EH (cell line): Measurements from ENCODE around the gene SIL1.
"Not testable (repeated sequence)": the region's sequence is repeated elsewhere in the genome, so short reads cannot be mapped to it uniquely, and the experiment has no call there.

Source experiments
- DNase-seq: peaks from one replicate; pipeline ENCODE4 v3.0.0-alpha.2; 2015; ENCODE audit warnings: low read depth

Gene SIL1

GRCh38 chr5:139138809-139139208, 59.4 kb downstream of the SIL1 start:
- DNase-seq = peak; percentile 55

- no peak for DNase-seq
Observed at GRCh38 chr5:139138109-139138508, 60.1 kb downstream of the SIL1 start.

- peak; percentile 31 for DNase-seq
Observed at GRCh38 chr5:139137697-139138096, 60.5 kb downstream of the SIL1 start.

DNA sequence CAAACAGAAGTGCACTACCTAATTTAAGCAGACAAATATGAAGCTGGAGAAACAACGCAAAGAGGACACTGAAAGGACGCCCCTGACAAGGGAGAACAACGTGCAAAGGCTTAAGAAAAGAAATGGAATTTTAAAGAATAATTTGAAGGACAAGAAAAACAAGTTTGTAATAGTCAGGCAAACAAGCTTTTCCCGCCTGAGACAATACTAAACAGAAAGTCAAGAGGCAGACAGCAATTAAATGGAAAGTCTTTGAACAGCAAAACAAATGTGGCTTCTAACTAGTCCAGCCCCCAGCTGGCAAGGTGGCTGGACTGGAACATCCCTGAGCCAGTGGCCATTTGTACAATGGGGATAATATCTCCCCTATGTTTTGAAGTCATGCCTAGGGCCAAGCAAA, 63.3 kb downstream of the SIL1 start:
- no peak for DNase-seq

- DNase-seq = no peak
Observed at GRCh38 chr5:139133282-139133681, 64.9 kb downstream of the SIL1 start.

GRCh38 chr5:139132515-139132914, 65.7 kb downstream of the SIL1 start:
- no peak for DNase-seq

DNA sequence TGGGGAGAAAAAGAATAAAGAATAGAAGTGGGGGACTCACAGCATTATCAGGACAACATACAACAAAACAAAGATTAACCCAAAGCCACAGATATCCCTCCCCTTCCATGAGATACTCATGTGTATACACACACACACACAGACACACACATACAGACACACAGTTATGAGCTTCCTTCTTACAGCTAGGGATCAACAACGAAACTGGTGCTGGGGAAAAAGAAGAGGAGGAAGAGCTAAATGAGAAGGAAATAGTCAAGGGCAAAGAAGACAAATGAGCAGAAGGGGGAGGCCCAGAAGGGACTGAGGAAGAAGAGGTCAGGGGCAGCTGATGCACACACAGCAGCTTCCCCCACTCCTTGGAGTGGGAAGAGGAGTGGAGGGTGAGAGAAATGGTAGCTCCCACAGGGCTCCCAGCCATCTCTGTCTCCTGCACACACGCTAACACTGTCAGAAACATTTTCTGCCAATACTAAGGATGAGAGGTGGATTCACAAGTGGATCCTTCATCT, 66.2 kb downstream of the SIL1 start:
- DNase-seq = no peak

DNA sequence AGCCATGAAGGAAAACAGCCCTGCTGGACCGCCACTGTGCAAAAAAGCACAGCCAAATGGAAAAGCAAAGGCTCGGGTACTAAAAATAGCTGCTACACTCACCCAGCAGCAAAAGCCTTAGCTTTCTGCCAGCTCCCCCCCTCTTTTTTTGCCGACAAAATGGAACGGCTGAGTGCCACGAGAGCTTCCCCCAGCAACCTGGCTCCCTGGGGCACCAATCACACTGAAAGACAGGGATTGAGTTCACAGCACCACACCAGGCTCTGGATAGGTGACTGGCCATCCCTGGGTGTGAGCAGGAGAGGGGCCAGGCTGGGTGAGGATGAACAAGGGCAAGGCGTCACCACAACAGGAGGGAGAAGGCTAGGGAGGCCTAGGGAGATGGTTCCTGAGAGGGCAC, 66.7 kb downstream of the SIL1 start:
- DNase-seq = peak; percentile 70

DNA sequence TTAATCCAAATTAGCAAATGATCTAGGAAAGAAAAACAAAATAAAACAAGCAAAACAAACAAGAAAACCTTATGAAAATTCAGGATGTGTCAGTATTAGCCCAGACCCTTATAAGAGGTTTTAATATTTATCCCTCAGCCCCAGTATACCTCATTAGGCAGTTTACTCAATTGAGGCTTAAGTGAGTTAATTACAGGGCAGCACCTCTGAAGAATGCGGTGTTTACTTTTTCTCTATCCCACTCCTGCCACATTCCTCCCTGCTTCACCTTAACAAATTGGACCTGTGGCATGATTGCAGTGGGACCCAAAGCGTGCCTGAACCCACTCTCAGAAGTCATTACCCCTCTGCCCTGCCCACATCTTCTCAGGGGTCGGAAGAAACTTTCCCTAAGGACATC, 67.1 kb downstream of the SIL1 start:
- no peak for DNase-seq

- no peak for DNase-seq
Observed at GRCh38 chr5:139130214-139130613, 68.0 kb downstream of the SIL1 start.

DNA sequence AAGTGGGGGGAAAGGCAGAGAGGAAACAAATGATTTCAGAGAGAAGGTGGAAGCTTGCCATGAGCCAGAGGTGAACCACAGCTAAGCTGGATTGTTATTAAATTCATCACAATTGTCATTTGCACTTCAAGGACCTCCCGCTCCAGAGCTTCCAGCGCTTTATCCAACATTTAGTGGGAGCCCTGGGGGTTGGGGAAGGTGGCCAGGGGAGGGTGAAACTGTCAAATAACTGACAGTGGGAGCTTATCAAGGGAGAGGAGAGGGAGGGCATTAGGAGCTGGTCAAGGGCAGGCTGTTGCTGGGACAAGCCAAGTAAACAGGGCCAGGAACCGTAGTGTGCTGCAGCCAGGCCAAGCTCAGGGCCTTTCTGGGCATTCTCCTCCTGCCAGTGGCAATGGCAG, 71.5 kb downstream of the SIL1 start:
- DNase-seq = no peak

GRCh38 chr5:139125991-139126390, 72.2 kb downstream of the SIL1 start:
- no peak for DNase-seq

GRCh38 chr5:139124774-139125520, 73.2 kb downstream of the SIL1 start:
- DNase-seq = no peak

GRCh38 chr5:139121120-139121519, 77.0 kb downstream of the SIL1 start:
- DNase-seq = no peak

DNA sequence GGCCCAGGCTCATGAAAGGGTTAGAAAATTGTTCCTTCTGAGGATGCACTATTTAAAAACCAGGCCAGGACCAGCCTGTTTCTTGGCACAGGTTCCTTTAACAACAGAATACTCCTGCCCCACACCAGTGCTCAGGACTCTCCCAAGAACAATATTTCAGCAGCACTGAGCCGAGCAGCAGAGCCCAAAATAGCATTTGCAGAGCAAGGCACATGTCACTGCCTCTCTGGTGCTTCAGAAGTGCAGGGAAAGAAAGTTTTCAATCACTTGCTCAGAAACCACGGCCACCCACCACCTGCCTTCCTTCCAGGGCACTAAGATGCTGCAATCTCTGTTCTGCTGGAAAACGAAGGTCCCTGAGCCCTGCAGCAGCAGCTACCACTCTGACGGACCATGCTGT, 77.6 kb downstream of the SIL1 start:
- DNase-seq = no peak

GRCh38 chr5:139118804-139119203, 79.4 kb downstream of the SIL1 start:
- DNase-seq = no peak

DNA sequence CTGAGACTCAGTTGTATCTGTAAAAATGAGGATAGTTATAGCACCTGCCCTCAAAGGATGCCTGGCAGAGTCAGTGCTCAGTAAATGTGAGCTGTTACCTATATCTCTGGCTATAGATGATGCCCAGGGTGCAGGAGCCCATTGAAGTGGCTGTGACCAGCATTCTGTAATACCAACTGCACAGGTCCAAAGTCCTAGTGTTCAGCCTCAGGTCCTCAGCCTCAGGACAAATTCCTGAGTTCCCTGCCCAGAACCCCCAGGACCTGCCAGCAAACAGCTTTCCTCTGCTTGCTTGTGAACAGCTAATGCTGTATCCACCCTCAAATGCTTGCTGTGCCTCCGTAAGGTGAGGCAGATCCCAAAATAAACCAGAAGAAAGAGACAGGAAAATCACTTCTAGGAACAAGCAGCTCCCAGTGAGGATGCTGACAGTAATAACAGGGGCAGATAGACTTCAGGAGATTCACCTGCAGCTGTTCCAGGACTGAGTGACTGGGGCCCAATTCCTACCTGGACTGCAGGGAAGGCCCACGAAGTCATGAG, 80.8 kb downstream of the SIL1 start:
- no peak for DNase-seq

- no peak for DNase-seq
Observed at GRCh38 chr5:139116100-139116655, 82.0 kb downstream of the SIL1 start.

DNA sequence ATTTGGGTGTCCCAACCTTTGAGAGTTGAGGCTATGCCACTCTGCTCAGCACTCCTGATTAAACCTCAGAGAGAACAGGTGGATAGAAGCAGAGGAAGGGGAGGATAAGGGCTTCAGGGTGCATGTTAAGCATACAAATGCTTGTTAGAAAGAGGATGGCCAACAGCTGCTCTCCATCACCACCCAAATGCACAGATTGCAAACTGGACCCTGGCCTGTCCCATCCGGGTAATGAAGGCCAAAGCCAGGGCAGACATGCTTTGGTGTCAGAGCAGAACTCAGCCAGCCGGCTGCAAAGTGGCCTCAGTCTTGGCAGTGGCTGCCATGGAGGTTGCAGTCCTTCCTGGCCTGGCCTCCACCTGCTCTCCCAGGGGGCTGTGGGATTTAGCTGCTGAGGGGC, 84.3 kb downstream of the SIL1 start:
- no peak for DNase-seq

GRCh38 chr5:139112362-139112761, 85.8 kb downstream of the SIL1 start:
- not testable (repeated sequence) for DNase-seq

- DNase-seq = no peak
Observed at GRCh38 chr5:139110526-139111168, 87.5 kb downstream of the SIL1 start.

GRCh38 chr5:139108063-139108824, 89.9 kb downstream of the SIL1 start:
- peak; percentile 52 for DNase-seq
